ENCODE data around the gene CACNA1D.

The CACNA1D gene

GRCh38 chr3:53815651-53816050 is 321.2 kb downstream of the CACNA1D start:
- DNase-seq: no peak

GRCh38 chr3:53816425-53816824 is 322.0 kb downstream of the CACNA1D start:
- DNase-seq: no peak

DNA sequence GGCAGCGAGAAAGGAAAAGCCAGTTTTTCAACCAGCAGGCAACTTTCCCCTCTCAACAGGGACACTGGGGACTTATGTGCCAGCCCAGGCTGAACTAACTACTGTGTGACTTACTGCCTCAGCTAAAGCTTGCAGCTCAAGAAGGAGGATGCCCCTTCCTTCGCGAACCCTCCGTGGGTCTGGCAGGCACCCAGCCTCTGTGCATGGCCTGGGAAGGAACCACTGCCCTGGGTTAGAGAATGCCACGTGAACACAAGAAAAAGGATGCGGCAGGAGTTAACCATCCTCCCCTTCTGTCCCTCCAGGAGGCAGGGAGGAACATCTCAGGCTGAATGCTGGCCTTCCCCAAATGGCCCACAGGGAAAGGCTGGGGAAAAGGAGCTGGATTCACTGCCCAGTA is 322.8 kb downstream of the CACNA1D start:
- no peak for DNase-seq

- DNase-seq: no peak
These were observed 323.4 kb downstream of the CACNA1D start for GRCh38 chr3:53817809-53818208.

GRCh38 chr3:53818221-53819162 is 324.1 kb downstream of the CACNA1D start:
- DNase-seq: no peak

DNA sequence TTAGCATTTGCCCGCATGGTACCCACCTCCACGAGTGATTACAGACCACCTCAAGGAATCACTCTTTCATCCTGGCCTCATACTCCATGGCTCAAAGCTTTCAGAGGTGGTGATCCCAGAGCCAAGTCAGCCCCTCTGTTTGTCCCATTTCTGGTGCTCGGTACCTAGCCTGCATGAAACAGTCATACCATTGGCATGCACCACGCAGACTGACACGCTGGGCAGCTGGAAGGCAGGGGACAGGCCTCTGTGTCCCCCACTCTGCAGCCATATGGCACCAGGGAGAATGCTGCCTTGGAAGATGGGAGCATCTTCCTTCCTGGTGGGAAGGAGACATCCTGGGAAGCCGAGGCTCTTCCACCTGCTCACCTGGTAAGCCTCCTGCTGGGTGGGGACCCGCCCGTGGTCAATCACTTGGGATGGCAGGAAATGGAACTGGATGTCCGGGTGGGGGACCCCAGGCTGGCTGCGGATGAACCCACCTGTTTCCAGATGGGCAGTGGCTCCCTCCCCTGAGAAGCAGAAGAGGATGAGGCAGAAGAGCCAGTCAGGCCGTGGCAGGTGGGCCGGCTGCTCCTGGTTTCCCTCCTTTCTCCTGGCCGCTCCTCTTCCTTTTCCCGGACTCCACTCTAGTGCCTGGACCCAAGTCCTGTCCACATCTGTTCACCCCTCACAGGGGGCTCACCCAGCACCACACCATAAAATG is 324.9 kb downstream of the CACNA1D start:
- DNase-seq: no peak

- no peak for DNase-seq
These were observed 325.7 kb downstream of the CACNA1D start for GRCh38 chr3:53820084-53820483.

- no peak for DNase-seq
These were observed 326.6 kb downstream of the CACNA1D start for GRCh38 chr3:53820756-53821580.

GRCh38 chr3:53821631-53822121 is 327.3 kb downstream of the CACNA1D start:
- no peak for DNase-seq

DNA sequence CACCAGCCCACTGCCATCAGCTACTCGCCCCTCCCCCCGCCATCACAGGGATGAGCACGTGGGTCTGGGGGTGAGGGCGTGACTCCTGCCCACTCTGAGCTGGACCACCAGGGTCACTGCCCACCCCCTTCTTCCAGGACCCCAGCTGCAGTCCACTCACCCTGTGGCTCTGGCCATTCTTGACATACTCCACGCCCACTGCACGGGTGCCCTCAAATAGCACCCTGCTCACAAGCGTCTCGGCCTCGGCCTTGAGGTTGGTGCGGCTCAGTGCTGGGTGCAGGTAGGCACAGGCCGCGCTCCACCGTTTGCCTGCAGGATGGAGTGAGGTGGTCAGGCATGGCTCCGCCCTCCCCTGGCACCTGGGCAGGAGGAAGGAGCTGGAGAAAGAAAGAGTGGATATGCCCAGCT is 327.9 kb downstream of the CACNA1D start:
- DNase-seq: no peak

DNA sequence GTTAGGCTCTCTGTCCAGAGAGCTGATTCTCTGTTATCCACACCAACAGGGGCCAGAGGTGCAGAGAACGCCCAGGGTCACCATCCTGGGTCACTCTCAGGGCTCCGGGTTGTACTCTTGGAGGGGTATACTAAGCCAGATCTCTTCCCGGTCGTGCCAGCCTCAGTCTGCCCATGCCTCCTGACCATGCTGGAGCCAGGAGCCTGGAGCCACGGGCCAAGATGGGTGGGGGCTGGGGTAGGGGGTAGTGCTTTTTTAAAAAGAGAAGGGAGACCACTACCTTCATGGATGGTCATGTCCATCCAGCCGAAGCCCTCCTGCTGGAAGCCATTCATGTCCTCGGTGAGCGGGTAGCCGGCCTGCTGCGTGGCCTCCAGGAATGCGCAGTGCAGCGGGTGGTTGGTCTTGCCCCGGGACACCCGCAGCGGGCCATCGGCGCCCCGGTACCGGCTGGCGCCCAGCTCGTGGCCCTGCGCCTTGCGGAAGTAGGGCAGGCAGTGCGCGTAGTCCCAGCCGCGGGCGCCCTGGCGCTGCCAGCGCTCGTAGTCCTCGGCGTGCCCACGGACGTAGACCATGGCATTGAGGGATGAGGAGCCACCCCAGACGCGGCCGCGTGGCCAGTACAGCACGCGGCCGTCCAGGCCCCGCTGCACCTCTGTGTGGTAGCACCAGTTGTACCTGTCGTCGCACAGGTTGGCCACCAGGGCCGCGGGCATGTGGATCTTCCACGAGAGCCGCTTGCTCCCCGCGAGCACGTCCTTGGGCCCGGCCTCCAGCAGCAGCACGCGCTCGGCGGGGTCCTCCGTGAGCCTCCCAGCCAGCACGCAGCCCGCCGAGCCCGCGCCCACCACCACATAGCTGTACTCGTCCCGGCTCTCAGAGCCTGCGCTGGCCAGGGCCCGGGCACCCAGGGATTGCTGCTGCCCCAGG is 328.9 kb downstream of the CACNA1D start:
- no peak for DNase-seq

DNA sequence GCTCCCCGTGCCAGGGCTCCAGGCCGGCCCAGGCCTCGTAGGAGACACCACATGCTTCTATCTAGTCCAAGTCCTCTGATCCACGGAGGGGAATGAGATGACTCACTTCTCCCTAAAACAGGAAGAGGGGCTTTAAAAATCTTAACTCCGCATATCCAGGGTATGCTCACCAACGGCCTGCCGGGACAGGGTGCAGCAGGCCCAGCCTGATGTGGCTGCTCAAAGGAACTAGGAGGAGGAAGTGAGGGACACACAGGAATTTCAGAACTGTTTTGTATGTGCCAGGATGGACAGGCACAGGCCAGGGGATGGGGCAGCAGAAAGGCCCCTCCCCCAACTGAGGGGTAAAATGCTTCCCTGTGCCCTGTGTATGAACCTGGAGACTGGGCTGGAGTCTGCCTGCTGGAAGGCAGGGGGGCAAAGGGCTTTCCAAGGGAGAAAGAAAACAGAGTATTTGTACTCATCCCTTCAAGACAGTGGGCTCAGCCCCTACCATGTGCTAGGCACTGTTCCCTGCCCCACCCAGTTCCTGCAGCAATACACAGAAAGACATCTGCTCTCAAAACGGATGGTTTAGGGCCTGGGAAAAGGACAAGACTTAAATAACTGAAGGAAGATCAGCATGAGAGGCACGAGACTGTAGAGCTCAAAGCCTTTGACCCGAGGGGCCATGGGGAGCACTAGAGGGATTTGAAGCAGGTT is 329.7 kb downstream of the CACNA1D start:
- no peak for DNase-seq

DNA sequence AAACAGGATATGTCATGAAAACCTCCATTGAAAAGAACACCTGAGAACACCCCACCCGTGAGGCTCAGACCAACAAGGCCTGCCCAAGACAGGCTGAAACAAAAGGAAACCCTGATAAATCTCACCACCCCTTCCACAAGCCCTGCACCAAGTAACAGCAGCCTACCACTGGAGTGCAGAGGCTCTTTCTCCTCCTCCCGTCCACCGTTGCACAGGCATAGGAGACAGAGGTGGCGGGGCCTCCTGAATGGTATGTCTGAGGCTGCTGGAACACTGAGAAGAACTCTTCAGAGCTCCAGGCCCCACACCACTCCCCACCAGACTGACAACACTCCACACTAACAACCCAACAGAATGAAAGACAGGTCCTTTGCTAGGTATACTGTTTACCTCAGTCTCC is 330.4 kb downstream of the CACNA1D start:
- DNase-seq: no peak

DNA sequence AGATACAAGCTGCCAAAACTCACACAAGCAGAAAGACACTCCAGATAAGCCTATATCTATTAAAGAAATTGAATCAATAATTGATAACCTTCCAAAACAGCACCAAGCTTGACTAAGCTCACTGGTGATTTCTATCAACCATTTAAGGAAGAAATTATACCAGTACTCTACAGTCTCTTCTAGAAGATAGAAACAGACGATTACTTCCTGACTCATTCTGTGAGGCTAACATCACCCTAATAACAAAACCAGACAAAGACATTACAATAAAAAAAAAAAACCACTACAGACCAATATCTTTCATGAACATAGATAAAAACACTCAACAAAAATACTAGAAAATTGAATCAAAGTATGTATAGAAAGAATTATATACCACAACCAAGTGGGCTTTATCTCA is 331.6 kb downstream of the CACNA1D start:
- no peak for DNase-seq

GRCh38 chr3:53828581-53828980 is 334.2 kb downstream of the CACNA1D start:
- no peak for DNase-seq

GRCh38 chr3:53829605-53830004 is 335.2 kb downstream of the CACNA1D start:
- no peak for DNase-seq

DNA sequence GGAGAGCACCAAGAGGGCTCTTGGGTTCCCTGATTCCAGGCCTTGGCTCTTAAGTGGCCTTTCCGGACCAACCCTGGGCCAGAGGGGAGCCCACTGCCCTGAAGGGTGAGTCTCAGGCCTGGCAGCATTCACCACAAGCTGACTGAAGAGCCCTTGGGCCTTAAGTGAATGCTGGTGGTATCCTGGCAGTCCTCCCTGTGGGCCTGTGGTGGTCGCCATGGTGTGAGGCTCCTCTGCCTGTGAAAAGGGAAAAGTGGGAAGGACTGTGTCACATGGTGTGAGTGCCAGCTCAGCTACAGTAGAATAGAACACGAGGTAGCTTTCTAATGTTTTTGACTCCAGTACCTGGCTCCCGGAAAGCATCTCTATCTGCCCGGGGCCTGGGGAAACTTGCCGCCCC is 336.5 kb downstream of the CACNA1D start:
- DNase-seq: no peak

DNA sequence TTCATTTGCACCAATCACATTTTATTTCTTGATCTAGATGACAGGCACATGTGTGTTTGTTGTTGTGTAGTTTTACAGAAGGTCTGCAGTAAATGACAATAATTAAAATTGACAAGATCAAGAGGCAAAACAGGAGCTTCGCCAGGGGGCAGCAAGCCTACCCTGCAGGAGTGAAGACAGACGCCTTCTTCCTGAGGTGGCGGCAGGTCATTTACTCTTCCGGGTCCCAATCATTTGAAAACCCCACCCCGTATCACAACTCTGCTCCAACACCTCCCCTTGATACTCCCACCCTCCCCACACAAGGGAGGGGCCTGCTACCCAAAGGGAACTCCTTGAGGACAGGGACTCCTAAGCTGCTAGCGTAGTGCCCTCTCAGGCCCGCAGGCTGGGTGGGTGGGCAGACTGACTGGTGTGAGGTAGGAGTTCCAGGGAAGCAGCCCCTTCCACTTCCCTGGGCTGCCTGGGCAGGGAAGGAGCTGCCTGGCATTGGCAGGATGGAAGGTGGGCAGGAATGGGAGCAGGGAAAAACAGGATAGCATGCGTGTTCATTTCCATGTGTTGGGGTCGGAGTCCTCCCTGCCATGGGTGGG is 338.7 kb downstream of the CACNA1D start:
- no peak for DNase-seq

DNA sequence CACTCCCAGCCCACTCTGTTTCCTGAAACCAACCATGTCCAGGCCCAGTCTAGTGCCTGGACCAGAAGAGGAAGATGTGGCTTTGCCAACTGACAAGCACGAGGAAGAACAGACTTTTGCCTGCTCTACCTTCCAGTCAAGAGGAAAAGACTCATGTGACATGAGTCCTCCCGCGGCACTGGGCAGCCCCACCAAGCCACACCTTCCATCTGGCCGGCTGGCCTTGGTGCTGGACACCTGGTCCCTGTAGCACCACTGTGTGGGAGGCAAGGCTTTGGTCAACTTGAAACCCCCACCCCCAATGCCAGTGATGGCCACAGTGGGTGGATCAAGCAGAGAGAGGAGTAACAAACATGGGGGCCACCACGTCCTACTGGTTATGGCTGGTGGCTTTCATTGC is 339.3 kb downstream of the CACNA1D start:
- DNase-seq: no peak

DNA sequence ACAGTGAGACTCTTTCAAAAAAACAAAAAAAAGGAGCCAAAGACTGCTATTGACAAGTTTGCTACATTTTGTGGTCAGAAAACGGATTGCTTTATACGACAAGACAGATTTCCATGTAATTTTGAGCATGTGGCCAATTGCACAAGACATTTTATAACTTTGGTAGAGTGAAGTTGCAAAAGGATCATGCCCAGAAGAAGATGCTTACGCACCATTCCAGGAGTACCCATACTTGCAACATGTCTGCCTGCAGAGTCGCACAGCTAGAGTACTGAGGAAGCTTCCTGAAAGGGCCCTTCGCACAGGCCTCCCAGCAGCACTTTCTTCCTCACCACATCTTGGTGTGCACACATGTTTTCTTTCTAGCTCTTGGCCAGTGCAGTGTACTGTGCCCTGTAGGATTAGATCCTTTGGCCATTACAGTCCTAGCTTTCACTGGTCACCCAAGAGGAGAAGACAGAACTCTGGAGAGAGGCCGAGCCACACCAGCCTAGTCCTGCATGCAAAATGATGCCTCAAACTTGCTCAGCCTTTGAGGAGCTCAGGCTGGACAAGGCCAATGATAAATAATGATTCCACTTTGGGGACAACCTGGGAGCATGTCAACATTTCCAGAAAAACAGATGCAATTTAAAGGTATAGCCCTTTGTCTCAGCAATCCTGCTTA is 340.2 kb downstream of the CACNA1D start:
- peak in 1 of 2 donors; percentile 27 for DNase-seq

Data from CD4-positive, alpha-beta T cell treated with Interleukin-4 for 1 hour (primary cell).